NCI-H526 (cell line): Measurements from ENCODE around the gene CMPK1.
A peak's percentile ranks its signal among the peaks of the same experiment; 100 is the strongest.
"Not testable (repeated sequence)": the region's sequence is repeated elsewhere in the genome, so short reads cannot be mapped to it uniquely, and the experiment has no call there.

Experiments used
- DNase-seq, 2 experiments: peaks; one replicate each; lab custom pipeline; 2025; lab: John Stamatoyannopoulos, UW

The CMPK1 gene

GRCh38 chr1:47338249-47339077, 4.9 kb downstream of the CMPK1 start:
- DNase-seq, result no peak

- DNase-seq, result no peak
Measured at GRCh38 chr1:47340227-47340626, 6.6 kb downstream of the CMPK1 start.

- DNase-seq, result not testable (repeated sequence)
Measured at GRCh38 chr1:47346979-47347378, 13.4 kb downstream of the CMPK1 start.

GRCh38 chr1:47347735-47348134, 14.1 kb downstream of the CMPK1 start:
- no peak for DNase-seq

GRCh38 chr1:47348246-47348645, 14.7 kb downstream of the CMPK1 start:
- DNase-seq, result no peak

GRCh38 chr1:47351305-47351704, 17.7 kb downstream of the CMPK1 start:
- no peak for DNase-seq

GRCh38 chr1:47361380-47361779, 27.8 kb downstream of the CMPK1 start:
- no peak for DNase-seq

GRCh38 chr1:47362828-47363227, 29.2 kb downstream of the CMPK1 start:
- no peak for DNase-seq

- no peak for DNase-seq
Measured at GRCh38 chr1:47367651-47368050, 34.1 kb downstream of the CMPK1 start.

GRCh38 chr1:47371016-47371517, 37.5 kb downstream of the CMPK1 start:
- DNase-seq, result no peak

- no peak for DNase-seq
Measured at GRCh38 chr1:47374501-47374900, 40.9 kb downstream of the CMPK1 start.

- DNase-seq, result no peak
Measured at GRCh38 chr1:47378147-47378546, 44.6 kb downstream of the CMPK1 start.

- DNase-seq, result no peak
Measured at GRCh38 chr1:47380699-47381098, 47.1 kb downstream of the CMPK1 start.

- DNase-seq, result no peak
Measured at GRCh38 chr1:47382399-47382983, 48.9 kb downstream of the CMPK1 start.

GRCh38 chr1:47384083-47384482, 50.5 kb downstream of the CMPK1 start:
- no peak for DNase-seq

- no peak for DNase-seq
Measured at GRCh38 chr1:47385020-47385419, 51.4 kb downstream of the CMPK1 start.

GRCh38 chr1:47386268-47386667, 52.7 kb downstream of the CMPK1 start:
- DNase-seq, result no peak

- DNase-seq, result no peak
Measured at GRCh38 chr1:47388030-47388890, 54.7 kb downstream of the CMPK1 start.

GRCh38 chr1:47388891-47389238, 55.3 kb downstream of the CMPK1 start:
- DNase-seq, result peak; percentile 15 to 77

GRCh38 chr1:47389731-47390130, 56.1 kb downstream of the CMPK1 start:
- DNase-seq, result no peak

- DNase-seq, result no peak
Measured at GRCh38 chr1:47390843-47391242, 57.3 kb downstream of the CMPK1 start.

- no peak for DNase-seq
Measured at GRCh38 chr1:47393141-47393540, 59.6 kb downstream of the CMPK1 start.

- no peak for DNase-seq
Measured at GRCh38 chr1:47395433-47395832, 61.8 kb downstream of the CMPK1 start.
